H1 (cell line): ENCODE data around the gene MRPS9. TPM values are rescaled to one million over a fixed set of nuclear protein-coding genes. Genes with fewer than 3 reads are reported as not detected.

Source experiments
- CBX5 ChIP-seq: fragments of 300-800, 300-1000 bp; sonication (generic); IDR thresholded peaks from 2 replicates; pipeline ENCODE4 v1.7.1; 2016; ENCODE audit warnings: antibody characterized with exemption, low read length, low read depth
- polyA plus RNA-seq, 7 experiments: library from polyadenylated mRNA; depleted of rRNA in 3 of 7; stranded (reverse) in 5 of 7; unstranded in 2 of 7; fragments of >200 nt in 5 of 7; fragments of 200-250 nt in 2 of 7; gene quantifications; 1 replicate in 5 of 7; 2 replicates in 1 of 7; 4 replicates in 1 of 7; pipeline versions ENCODE4 v1.2.1 to v1.2.3, GENCODE V29; 2011 to 2013; ENCODE audit warnings: missing spikeins in 2 of 7, mixed read lengths in 2 of 7
- total RNA-seq: library from RNA; stranded (reverse); fragmentation: NEBNext Ultra II Directional; extraction: Animal tissue kit (Norgen Biotek cat#: 25700); gene quantifications from 2 replicates; pipeline ENCODE4 v1.2.1, GENCODE V29; 2021
- TF ChIP-seq, protein P1 (sequence below): fragments of 300-600 bp; sonication (generic); IDR thresholded peaks from 2 replicates; pipeline ENCODE4 v1.7.1; 2012; ENCODE audit warnings: low read length, moderate library complexity, mild to moderate bottlenecking, inconsistent platforms; ENCODE audit not compliant: insufficient replicate concordance

MRPS9 gene
- total and polyA plus RNA-seq, 2 of the 8 experiments (the other 6 are each of a cell fraction or from before 2014, with no cell fraction given): 36.2 to 71.0 TPM

DNA sequence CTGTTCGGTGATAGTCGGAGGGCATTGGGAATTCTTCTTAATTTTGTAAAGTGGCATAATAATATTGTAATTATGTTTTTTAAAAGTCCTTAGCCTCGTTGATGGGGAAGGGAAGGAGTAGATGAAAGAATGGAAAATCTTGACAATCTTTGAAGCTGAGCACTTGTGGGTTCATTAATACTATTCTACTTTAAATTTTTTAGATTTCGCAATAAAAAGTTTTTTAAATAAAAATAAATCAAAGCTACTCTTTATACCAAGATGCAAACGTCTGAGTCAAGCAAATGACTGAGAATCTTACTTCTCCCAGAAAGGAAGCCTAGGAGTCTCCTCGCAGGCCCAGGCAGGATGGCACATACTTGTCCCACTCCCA lies 105.2 kb downstream of the MRPS9 start (continued):
- TF ChIP-seq, protein P1, sequence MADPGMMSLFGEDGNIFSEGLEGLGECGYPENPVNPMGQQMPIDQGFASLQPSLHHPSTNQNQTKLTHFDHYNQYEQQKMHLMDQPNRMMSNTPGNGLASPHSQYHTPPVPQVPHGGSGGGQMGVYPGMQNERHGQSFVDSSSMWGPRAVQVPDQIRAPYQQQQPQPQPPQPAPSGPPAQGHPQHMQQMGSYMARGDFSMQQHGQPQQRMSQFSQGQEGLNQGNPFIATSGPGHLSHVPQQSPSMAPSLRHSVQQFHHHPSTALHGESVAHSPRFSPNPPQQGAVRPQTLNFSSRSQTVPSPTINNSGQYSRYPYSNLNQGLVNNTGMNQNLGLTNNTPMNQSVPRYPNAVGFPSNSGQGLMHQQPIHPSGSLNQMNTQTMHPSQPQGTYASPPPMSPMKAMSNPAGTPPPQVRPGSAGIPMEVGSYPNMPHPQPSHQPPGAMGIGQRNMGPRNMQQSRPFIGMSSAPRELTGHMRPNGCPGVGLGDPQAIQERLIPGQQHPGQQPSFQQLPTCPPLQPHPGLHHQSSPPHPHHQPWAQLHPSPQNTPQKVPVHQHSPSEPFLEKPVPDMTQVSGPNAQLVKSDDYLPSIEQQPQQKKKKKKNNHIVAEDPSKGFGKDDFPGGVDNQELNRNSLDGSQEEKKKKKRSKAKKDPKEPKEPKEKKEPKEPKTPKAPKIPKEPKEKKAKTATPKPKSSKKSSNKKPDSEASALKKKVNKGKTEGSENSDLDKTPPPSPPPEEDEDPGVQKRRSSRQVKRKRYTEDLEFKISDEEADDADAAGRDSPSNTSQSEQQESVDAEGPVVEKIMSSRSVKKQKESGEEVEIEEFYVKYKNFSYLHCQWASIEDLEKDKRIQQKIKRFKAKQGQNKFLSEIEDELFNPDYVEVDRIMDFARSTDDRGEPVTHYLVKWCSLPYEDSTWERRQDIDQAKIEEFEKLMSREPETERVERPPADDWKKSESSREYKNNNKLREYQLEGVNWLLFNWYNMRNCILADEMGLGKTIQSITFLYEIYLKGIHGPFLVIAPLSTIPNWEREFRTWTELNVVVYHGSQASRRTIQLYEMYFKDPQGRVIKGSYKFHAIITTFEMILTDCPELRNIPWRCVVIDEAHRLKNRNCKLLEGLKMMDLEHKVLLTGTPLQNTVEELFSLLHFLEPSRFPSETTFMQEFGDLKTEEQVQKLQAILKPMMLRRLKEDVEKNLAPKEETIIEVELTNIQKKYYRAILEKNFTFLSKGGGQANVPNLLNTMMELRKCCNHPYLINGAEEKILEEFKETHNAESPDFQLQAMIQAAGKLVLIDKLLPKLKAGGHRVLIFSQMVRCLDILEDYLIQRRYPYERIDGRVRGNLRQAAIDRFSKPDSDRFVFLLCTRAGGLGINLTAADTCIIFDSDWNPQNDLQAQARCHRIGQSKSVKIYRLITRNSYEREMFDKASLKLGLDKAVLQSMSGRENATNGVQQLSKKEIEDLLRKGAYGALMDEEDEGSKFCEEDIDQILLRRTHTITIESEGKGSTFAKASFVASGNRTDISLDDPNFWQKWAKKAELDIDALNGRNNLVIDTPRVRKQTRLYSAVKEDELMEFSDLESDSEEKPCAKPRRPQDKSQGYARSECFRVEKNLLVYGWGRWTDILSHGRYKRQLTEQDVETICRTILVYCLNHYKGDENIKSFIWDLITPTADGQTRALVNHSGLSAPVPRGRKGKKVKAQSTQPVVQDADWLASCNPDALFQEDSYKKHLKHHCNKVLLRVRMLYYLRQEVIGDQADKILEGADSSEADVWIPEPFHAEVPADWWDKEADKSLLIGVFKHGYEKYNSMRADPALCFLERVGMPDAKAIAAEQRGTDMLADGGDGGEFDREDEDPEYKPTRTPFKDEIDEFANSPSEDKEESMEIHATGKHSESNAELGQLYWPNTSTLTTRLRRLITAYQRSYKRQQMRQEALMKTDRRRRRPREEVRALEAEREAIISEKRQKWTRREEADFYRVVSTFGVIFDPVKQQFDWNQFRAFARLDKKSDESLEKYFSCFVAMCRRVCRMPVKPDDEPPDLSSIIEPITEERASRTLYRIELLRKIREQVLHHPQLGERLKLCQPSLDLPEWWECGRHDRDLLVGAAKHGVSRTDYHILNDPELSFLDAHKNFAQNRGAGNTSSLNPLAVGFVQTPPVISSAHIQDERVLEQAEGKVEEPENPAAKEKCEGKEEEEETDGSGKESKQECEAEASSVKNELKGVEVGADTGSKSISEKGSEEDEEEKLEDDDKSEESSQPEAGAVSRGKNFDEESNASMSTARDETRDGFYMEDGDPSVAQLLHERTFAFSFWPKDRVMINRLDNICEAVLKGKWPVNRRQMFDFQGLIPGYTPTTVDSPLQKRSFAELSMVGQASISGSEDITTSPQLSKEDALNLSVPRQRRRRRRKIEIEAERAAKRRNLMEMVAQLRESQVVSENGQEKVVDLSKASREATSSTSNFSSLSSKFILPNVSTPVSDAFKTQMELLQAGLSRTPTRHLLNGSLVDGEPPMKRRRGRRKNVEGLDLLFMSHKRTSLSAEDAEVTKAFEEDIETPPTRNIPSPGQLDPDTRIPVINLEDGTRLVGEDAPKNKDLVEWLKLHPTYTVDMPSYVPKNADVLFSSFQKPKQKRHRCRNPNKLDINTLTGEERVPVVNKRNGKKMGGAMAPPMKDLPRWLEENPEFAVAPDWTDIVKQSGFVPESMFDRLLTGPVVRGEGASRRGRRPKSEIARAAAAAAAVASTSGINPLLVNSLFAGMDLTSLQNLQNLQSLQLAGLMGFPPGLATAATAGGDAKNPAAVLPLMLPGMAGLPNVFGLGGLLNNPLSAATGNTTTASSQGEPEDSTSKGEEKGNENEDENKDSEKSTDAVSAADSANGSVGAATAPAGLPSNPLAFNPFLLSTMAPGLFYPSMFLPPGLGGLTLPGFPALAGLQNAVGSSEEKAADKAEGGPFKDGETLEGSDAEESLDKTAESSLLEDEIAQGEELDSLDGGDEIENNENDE: no peak
- no peak for TF ChIP-seq CBX5
